GM23338 (cell line): ENCODE data around the gene MED13L. TPM values are rescaled to one million over a fixed set of nuclear protein-coding genes. Genes with fewer than 3 reads are reported as not detected.

Experiments
- ATAC-seq: fragments of 200-7000 bp; cut with Tn5 transposase; 3 replicates; pipeline ENCODE4 v1.9.1; 2020
- DNase-seq: peaks from one replicate; pipeline ENCODE4 v3.0.0-alpha.2; 2015; ENCODE audit warnings: low spot score
- H2AFZ ChIP-seq: fragments of 200-600 bp; sonication (generic); 2 replicates; pipeline ENCODE4 v1.8.0; 2016; ENCODE audit warnings: antibody characterized with exemption, mild to moderate bottlenecking, moderate library complexity
- H3F3A ChIP-seq: fragments of 200-600 bp; sonication (generic); replicated peaks from 2 replicates; pipeline ENCODE4 v1.8.0; 2017; ENCODE audit warnings: antibody characterized with exemption, mixed run types, low read depth
- H3K27ac ChIP-seq: fragments of 200-600 bp; sonication (generic); 2 replicates; pipeline ENCODE4 v1.6.1; 2016; ENCODE audit warnings: low read depth
- H3K27me3 ChIP-seq: fragments of 200-600 bp; sonication (generic); 2 replicates; pipeline ENCODE4 v1.8.0; 2016; ENCODE audit warnings: mild to moderate bottlenecking, mixed run types, moderate library complexity; ENCODE audit not compliant: insufficient read depth
- H3K36me3 ChIP-seq: fragments of 200-600 bp; sonication (generic); 2 replicates; pipeline ENCODE4 v1.8.0; 2016; ENCODE audit warnings: mild to moderate bottlenecking; ENCODE audit not compliant: insufficient read depth
- H3K4me1 ChIP-seq: fragments of 200-600 bp; sonication (generic); 2 replicates; pipeline ENCODE4 v1.8.0; 2016; ENCODE audit warnings: mild to moderate bottlenecking, moderate library complexity; ENCODE audit not compliant: insufficient read depth
- H3K4me2 ChIP-seq: fragments of 200-600 bp; sonication (generic); 2 replicates; pipeline ENCODE4 v1.7.1; 2017; ENCODE audit warnings: mixed run types
- H3K4me3 ChIP-seq: fragments of 200-600 bp; sonication (generic); 2 replicates; pipeline ENCODE4 v1.6.1; 2016; ENCODE audit warnings: mixed run types
- H3K79me2 ChIP-seq: fragments of 200-600 bp; sonication (generic); replicated peaks from 2 replicates; pipeline ENCODE4 v1.8.0; 2017; ENCODE audit warnings: mild to moderate bottlenecking; ENCODE audit not compliant: insufficient read depth
- H3K9me2 ChIP-seq: fragments of 200-600 bp; sonication (generic); 2 replicates; pipeline ENCODE4 v1.8.0; 2017; ENCODE audit not compliant: insufficient read depth
- H4K20me1 ChIP-seq: fragments of 200-600 bp; sonication (generic); replicated peaks from 2 replicates; pipeline ENCODE4 v1.8.0; 2017; ENCODE audit warnings: mild to moderate bottlenecking; ENCODE audit not compliant: insufficient read depth
- H3K27ac Mint-ChIP-seq: 2 replicates; pipeline ENCODE4 v1.8.0; 2020; ENCODE audit warnings: inconsistent platforms, mild to moderate bottlenecking, moderate library complexity, mixed read lengths
- H3K27me3 Mint-ChIP-seq: 3 replicates; pipeline ENCODE4 v1.8.0; 2022; ENCODE audit warnings: low read depth, mild to moderate bottlenecking, moderate library complexity, mixed read lengths, inconsistent platforms; ENCODE audit not compliant: insufficient read depth, poor library complexity
- H3K36me3 Mint-ChIP-seq: 3 replicates; pipeline ENCODE4 v1.8.0; 2021; ENCODE audit warnings: low read depth, mild to moderate bottlenecking, inconsistent platforms, moderate library complexity, mixed read lengths
- H3K4me1 Mint-ChIP-seq: 3 replicates; pipeline ENCODE4 v1.8.0; 2020; ENCODE audit warnings: mild to moderate bottlenecking, inconsistent platforms, mixed read lengths
- H3K4me3 Mint-ChIP-seq: 3 replicates; pipeline ENCODE4 v1.8.0; 2021; ENCODE audit warnings: moderate library complexity, mild to moderate bottlenecking, inconsistent platforms, mixed read lengths
- H3K9me3 Mint-ChIP-seq: 3 replicates; pipeline ENCODE4 v1.8.0; 2020; ENCODE audit warnings: moderate library complexity, mild to moderate bottlenecking, inconsistent platforms, mixed read lengths
- CREB1 ChIP-seq: fragments of 250-450 bp; sonication (Bioruptor Pico); IDR thresholded peaks from 2 replicates; pipeline ENCODE4 v1.5.0; 2020; ENCODE audit warnings: low read depth, mild to moderate bottlenecking, moderate library complexity
- ETS1 ChIP-seq: IDR thresholded peaks from 2 replicates; pipeline ENCODE4 v1.6.1; 2016; ENCODE audit warnings: antibody characterized with exemption
- EZH2 ChIP-seq: fragments of 200-600 bp; sonication (generic); IDR thresholded peaks from one replicate; pipeline ENCODE4 v1.8.0; 2017; ENCODE audit warnings: antibody characterized with exemption, mild to moderate bottlenecking, low read depth; ENCODE audit not compliant: unreplicated experiment
- JUNB ChIP-seq: IDR thresholded peaks from one replicate; pipeline ENCODE4 v1.6.1; 2016; ENCODE audit warnings: antibody characterized with exemption; ENCODE audit not compliant: unreplicated experiment
- NANOG ChIP-seq: IDR thresholded peaks from 2 replicates; pipeline ENCODE4 v1.6.1; 2016; ENCODE audit warnings: antibody characterized with exemption, borderline replicate concordance
- POLR2AphosphoS5 ChIP-seq: IDR thresholded peaks from 2 replicates; pipeline ENCODE4 v1.6.1; 2016; ENCODE audit warnings: antibody characterized with exemption, low read depth
- REST ChIP-seq: IDR thresholded peaks from one replicate; pipeline ENCODE4 v1.6.1; 2018; ENCODE audit warnings: antibody characterized with exemption; ENCODE audit not compliant: unreplicated experiment
- ZNF114 ChIP-seq: fragments of 250-450 bp; sonication (Bioruptor Pico); IDR thresholded peaks from 2 replicates; pipeline ENCODE4 v1.5.0; 2020; ENCODE audit warnings: mild to moderate bottlenecking, moderate library complexity
- ZNF331 ChIP-seq: fragments of 250-450 bp; sonication (Bioruptor Pico); IDR thresholded peaks from 2 replicates; pipeline ENCODE4 v1.5.0; 2020; ENCODE audit warnings: low read depth, mild to moderate bottlenecking, moderate library complexity
- ZNF462 ChIP-seq: fragments of 250-450 bp; sonication (Bioruptor Pico); IDR thresholded peaks from 2 replicates; pipeline ENCODE4 v1.5.0; 2020; ENCODE audit warnings: mild to moderate bottlenecking, moderate library complexity
- polyA plus RNA-seq: library from polyadenylated mRNA; unstranded; fragments of >200 nt; fragmentation: Nextera tagmentation; extraction: Ambion mirVana; gene quantifications from 2 replicates; pipeline ENCODE4 v1.2.1, GENCODE V29; 2016
- total RNA-seq: library from RNA; depleted of rRNA; stranded (reverse); fragments of >200 nt; shearing (Covaris generic); gene quantifications from 2 replicates; pipeline ENCODE4 v1.2.3, GENCODE V29; 2014

Gene MED13L
- total and polyA plus RNA-seq, 2 experiments from 2014 or later: 20.9 to 73.6 TPM

- Histone ChIP-seq H4K20me1 (no peaks in the 10 kb centered on the region), H3K9me2 (no peaks in the 10 kb centered on the region; the same call in 1 of the 2 replicates), H3K4me3 (no peak overlapping the region), H3K36me3 (no peaks in the 10 kb centered on the region), H3F3A (no peaks in the 10 kb centered on the region), H3K4me2 (no peak overlapping the region), H2AFZ (0 out of 2 replicates have a peak overlapping the region, but pooled peaks have one; percentile 74), H3K4me1 (no peaks in the 10 kb centered on the region), H3K27ac (no peak overlapping the region), H3K79me2 (no peaks in the 10 kb centered on the region), H3K27me3 (no peaks in the 10 kb centered on the region)
- Mint-ChIP-seq H3K9me3 (no peaks in the 10 kb centered on the region; the same call in 2 of the 3 replicates), H3K27ac (no peak overlapping the region), H3K27me3 (peaks cover 4% of the 10 kb centered on the region), H3K4me3 (no peak overlapping the region), H3K36me3 (no peaks in the 10 kb centered on the region), H3K4me1 (no peaks in the 10 kb centered on the region)
- ATAC-seq: no peak
- TF ChIP-seq REST: no peak
- no peak for DNase-seq
Observed at GRCh38 chr12:116323406-116324386, 46.2 kb upstream of the MED13L start.

- H3K36me3 ChIP-seq: no peaks in the 10 kb centered on the region
- H3K4me2 ChIP-seq: no peak overlapping the region
- no peak overlapping the region for H3K27ac Mint-ChIP-seq
- H3K27me3 ChIP-seq: no peaks in the 10 kb centered on the region
- H4K20me1 ChIP-seq: no peaks in the 10 kb centered on the region
- no peaks in the 10 kb centered on the region for H3K36me3 Mint-ChIP-seq
- H3K27ac ChIP-seq: no peak overlapping the region
- no peak overlapping the region for H3K4me3 Mint-ChIP-seq
- no peaks in the 10 kb centered on the region for H3K4me1 ChIP-seq
- H3K4me3 ChIP-seq: no peak overlapping the region
- no peaks in the 10 kb centered on the region; the same call in 2 of the 3 replicates for H3K9me3 Mint-ChIP-seq
- no peak for ATAC-seq
- no peaks in the 10 kb centered on the region; the same call in 2 of the 3 replicates for H3K4me1 Mint-ChIP-seq
- H3K27me3 Mint-ChIP-seq: peaks cover 7% of the 10 kb centered on the region
- DNase-seq: no peak
- no peaks in the 10 kb centered on the region for H3F3A ChIP-seq
- no peaks in the 10 kb centered on the region for H3K79me2 ChIP-seq
- no peak overlapping the region for H2AFZ ChIP-seq
- H3K9me2 ChIP-seq: no peaks in the 10 kb centered on the region; the same call in 1 of the 2 replicates
- TF ChIP-seq ETS1: no peak
- TF ChIP-seq ZNF331: no peak
- TF ChIP-seq JUNB: no peak
- TF ChIP-seq EZH2: no peak
- no peak for TF ChIP-seq ZNF462 (CRISPR knock-in tag)
- TF ChIP-seq ZNF114 (CRISPR knock-in tag): no peak
- TF ChIP-seq POLR2AphosphoS5: no peak
- no peak for TF ChIP-seq CREB1
- TF ChIP-seq NANOG: no peak
Observed at GRCh38 chr12:116321913-116322312, 44.4 kb upstream of the MED13L start.
